ENCODE measurements around the gene GAD1.

GAD1 gene

DNA sequence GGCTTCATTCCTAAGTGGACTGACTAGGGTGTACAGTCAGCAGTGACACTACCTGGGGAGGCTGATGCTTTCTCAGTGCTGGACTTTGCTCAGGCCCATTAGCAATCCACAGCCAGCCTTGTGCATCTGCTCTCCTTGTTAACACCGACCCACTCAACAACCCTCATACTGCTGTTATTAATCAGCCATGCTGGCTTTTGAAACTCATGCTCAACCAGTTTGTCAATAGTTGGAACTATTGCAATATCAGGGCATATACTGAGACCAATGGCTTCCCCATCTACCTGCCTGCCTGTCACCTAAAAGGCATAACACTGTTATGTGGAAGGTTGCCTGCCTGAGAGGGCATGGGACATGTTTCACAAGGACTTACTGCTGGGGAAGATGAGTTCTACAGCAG, 39.4 kb downstream of the GAD1 start:
- TF ChIP-seq, protein P1, sequence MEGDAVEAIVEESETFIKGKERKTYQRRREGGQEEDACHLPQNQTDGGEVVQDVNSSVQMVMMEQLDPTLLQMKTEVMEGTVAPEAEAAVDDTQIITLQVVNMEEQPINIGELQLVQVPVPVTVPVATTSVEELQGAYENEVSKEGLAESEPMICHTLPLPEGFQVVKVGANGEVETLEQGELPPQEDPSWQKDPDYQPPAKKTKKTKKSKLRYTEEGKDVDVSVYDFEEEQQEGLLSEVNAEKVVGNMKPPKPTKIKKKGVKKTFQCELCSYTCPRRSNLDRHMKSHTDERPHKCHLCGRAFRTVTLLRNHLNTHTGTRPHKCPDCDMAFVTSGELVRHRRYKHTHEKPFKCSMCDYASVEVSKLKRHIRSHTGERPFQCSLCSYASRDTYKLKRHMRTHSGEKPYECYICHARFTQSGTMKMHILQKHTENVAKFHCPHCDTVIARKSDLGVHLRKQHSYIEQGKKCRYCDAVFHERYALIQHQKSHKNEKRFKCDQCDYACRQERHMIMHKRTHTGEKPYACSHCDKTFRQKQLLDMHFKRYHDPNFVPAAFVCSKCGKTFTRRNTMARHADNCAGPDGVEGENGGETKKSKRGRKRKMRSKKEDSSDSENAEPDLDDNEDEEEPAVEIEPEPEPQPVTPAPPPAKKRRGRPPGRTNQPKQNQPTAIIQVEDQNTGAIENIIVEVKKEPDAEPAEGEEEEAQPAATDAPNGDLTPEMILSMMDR (IDR thresholded peaks at IDR 0.05; ENCODE audit: insufficient read depth, low read depth, low read length, missing control alignments), result no peak
- no peak for DNase-seq (ENCODE audit: low read depth)
- H3K4me3 ChIP-seq (ENCODE audit: low read depth, low read length), result no peak overlapping the region

DNA sequence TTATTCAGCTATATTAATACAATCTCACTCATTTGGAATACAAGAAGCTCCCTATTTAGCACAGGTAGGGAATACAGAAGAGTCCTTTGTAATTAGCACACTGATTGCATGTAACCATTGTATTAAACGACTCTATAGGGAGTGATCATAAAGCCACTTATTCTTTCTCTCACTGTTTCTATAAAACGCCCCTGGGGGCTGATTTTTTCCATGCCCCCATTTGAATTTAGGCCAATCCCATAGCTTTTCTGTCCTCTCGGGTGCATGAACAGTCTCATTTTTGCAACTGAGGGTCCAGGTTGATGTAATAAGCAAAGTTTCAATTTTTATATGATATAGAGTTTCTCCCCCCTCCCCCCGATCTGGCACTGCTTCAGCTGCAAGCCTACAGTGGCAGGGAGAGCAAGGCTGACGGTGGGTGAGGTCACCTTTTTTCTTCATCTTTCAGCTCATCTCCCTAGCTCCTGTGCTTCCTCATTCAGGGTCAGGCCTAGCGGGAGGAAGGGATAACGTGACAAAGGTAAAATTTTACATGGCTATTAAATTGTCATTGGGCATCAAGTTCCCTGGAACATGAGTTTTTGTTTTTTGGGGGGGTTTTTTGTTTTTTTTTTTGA, 45.7 kb downstream of the GAD1 start:
- DNase-seq (ENCODE audit: low read depth), result no peak
- TF ChIP-seq, protein P1 (IDR thresholded peaks at IDR 0.05; ENCODE audit: insufficient read depth, low read depth, low read length, missing control alignments), result no peak

DNA sequence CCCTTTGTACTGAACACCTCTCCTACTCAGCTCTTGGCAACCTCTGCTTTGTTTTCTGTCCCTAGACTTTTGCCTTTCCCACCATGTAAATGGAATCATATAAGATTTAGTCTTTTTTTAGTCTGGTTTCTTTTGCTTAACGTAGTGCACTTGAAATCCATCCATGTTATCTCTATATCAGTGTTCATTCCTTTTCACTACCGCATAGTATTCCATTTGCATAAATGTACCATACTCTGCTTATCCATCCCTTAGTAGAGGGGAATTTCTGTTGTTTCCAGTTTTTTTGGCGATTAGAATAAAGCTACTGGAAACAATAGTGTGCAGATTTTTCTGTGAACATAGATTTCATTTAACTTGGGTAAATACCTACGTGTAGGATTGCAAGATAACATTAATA, 46.4 kb downstream of the GAD1 start:
- DNase-seq (ENCODE audit: low read depth), result no peak
- TF ChIP-seq, protein P1 (IDR thresholded peaks at IDR 0.05; ENCODE audit: insufficient read depth, low read depth, low read length, missing control alignments), result no peak
- H3K4me3 ChIP-seq (ENCODE audit: low read depth, low read length), result no peak overlapping the region

More for the DNA sequence above, 45.7 kb downstream of the GAD1 start:
- H3K4me3 ChIP-seq (ENCODE audit: low read depth, low read length), result no peak overlapping the region

DNA sequence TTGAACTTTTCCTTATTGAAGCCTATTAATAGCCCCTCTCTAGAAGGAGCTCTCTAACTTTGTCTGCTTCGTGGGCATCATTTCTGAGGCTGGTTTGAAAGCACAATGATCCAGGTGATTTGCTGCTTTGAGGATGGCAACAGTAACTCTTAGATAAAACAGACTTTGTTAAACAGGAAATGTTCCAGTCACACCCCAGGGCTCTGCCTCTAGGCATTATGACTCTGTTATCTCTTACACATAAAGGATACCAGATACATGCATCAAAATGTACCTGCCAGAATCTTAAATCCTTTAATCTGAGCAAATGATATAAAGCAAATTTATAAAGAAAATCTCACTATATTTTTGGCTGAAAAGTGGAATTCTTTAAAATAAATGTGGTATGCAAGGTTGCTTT, 52.3 kb downstream of the GAD1 start:
- TF ChIP-seq, protein P1 (IDR thresholded peaks at IDR 0.05; ENCODE audit: insufficient read depth, low read depth, low read length, missing control alignments), result no peak
- no peak for DNase-seq (ENCODE audit: low read depth)
- H3K4me3 ChIP-seq (ENCODE audit: low read depth, low read length), result no peak overlapping the region

DNA sequence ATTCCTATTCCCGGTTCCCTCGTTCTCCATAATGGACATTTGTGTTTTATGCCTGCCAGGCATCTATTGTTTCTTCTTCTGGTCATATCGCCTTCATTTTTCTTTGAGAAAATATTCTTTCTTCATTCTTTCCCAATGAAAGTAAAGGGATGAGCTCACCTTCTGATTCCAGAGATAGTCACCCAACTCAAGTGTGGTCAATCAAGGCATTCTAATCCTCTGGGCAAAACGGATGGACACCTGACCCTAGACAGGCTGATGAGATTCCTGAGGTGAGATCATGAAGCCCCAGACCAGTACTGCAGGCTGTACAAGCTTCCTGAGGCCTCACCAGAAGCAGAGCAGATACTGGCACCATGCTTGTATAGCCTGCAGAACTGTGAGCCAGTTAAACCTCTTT, 52.8 kb downstream of the GAD1 start:
- no peak overlapping the region for H3K4me3 ChIP-seq (ENCODE audit: low read depth, low read length)
- no peak for DNase-seq (ENCODE audit: low read depth)

DNA sequence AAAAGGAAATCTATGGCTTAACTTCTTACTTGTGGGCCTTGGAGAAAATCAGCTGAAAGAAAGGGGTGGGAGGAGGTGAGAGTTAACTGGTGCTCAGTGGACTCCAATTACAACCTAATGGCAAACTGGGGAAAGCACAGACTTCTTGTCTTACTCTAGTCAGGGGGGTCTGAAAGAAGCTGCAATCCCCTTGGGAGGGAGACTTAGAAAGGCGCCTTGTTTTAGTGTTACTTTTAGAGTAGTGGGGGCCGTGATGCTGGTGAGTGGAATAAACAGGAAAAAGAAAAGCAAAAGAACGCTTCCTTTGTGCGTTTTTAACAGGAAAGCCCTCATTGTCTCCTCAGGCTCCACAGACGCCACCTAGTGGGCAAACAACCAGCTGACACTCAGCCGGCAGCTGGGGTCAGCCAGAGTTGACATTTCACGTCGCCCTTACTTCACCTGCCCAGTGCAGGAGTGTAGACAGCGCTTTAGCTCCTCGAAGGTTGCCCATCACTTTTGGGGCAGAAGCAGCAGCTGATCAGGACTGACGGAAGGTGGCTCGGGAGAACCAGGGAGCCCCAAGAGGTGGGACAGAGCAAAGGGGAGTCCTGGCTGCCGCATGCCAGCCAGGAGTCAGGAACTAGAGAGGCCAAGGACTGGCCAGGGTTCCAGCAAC, 56.5 kb downstream of the GAD1 start:
- TF ChIP-seq, protein P1 (IDR thresholded peaks at IDR 0.05; ENCODE audit: insufficient read depth, low read depth, low read length, missing control alignments), result peak; percentile 97
- DNase-seq (ENCODE audit: low read depth), result peak; percentile 82
- H3K4me3 ChIP-seq (ENCODE audit: low read depth, low read length), result peak overlapping the region; percentile 1; the same call in 1 of the 2 replicates

More for the DNA sequence above, 52.8 kb downstream of the GAD1 start:
- TF ChIP-seq, protein P1 (IDR thresholded peaks at IDR 0.05; ENCODE audit: insufficient read depth, low read depth, low read length, missing control alignments), result no peak
